Type B pancreatic cell (in vitro differentiated cells): ENCODE data around the gene PSMB7. TPM values are rescaled to one million over a fixed set of nuclear protein-coding genes. Genes with fewer than 3 reads are reported as not detected.

Experiments
- DNase-seq: peaks from one replicate; pipeline ENCODE4 v3.0.0; 2021; ENCODE audit warnings: mixed read lengths; ENCODE audit not compliant: unreplicated experiment; ENCODE audit errors: extremely low spot score
- H3K27ac Mint-ChIP-seq: 2 replicates; pipeline ENCODE4 v1.8.0; 2021; ENCODE audit warnings: mild to moderate bottlenecking, mixed read lengths
- H3K27me3 Mint-ChIP-seq: 2 replicates; pipeline ENCODE4 v1.8.0; 2021; ENCODE audit warnings: mixed read lengths
- H3K36me3 Mint-ChIP-seq: 2 replicates; pipeline ENCODE4 v1.8.0; 2021; ENCODE audit warnings: mixed read lengths
- H3K4me1 Mint-ChIP-seq: one replicate; pipeline ENCODE4 v1.8.0; 2021; ENCODE audit warnings: mixed read lengths; ENCODE audit not compliant: unreplicated experiment
- H3K4me3 Mint-ChIP-seq: 2 replicates; pipeline ENCODE4 v1.8.0; 2021; ENCODE audit warnings: mild to moderate bottlenecking, mixed read lengths
- H3K9me3 Mint-ChIP-seq: 2 replicates; pipeline ENCODE4 v1.8.0; 2021; ENCODE audit warnings: mixed read lengths
- total RNA-seq: library from RNA; stranded (reverse); gene quantifications from 2 replicates; pipeline ENCODE4 v1.2.1, GENCODE V29; 2021; ENCODE audit warnings: low replicate concordance
- TF ChIP-seq, protein P1 (sequence below): fragments of 200-600 bp; sonication (generic); conservative IDR thresholded peaks from 2 replicates; pipeline ENCODE4 v1.5.0; 2021; ENCODE audit warnings: antibody characterized with exemption, mild to moderate bottlenecking

Gene PSMB7
- total RNA-seq, 1 donor from 2014 or later, result 168 TPM

GRCh38 chr9:124349267-124349666 is 66.0 kb downstream of the PSMB7 start:
- Mint-ChIP-seq H3K27me3 (no peaks in the 10 kb centered on the region), H3K36me3 (peaks cover 14% of the 10 kb centered on the region)
- DNase-seq, result no peak

GRCh38 chr9:124348831-124349230 is 66.4 kb downstream of the PSMB7 start:
- no peak for DNase-seq
- H3K27me3 Mint-ChIP-seq, result no peaks in the 10 kb centered on the region
- no peaks in the 10 kb centered on the region for H3K4me1 Mint-ChIP-seq
- TF ChIP-seq, protein P1, sequence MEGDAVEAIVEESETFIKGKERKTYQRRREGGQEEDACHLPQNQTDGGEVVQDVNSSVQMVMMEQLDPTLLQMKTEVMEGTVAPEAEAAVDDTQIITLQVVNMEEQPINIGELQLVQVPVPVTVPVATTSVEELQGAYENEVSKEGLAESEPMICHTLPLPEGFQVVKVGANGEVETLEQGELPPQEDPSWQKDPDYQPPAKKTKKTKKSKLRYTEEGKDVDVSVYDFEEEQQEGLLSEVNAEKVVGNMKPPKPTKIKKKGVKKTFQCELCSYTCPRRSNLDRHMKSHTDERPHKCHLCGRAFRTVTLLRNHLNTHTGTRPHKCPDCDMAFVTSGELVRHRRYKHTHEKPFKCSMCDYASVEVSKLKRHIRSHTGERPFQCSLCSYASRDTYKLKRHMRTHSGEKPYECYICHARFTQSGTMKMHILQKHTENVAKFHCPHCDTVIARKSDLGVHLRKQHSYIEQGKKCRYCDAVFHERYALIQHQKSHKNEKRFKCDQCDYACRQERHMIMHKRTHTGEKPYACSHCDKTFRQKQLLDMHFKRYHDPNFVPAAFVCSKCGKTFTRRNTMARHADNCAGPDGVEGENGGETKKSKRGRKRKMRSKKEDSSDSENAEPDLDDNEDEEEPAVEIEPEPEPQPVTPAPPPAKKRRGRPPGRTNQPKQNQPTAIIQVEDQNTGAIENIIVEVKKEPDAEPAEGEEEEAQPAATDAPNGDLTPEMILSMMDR, result no peak
- peaks cover 12% of the 10 kb centered on the region for H3K36me3 Mint-ChIP-seq
- no peak overlapping the region for H3K27ac Mint-ChIP-seq
- H3K9me3 Mint-ChIP-seq, result no peaks in the 10 kb centered on the region
- H3K4me3 Mint-ChIP-seq, result no peak overlapping the region

More at GRCh38 chr9:124349267-124349666, 66.0 kb downstream of the PSMB7 start:
- H3K27ac Mint-ChIP-seq, result no peak overlapping the region
- no peak overlapping the region for H3K4me3 Mint-ChIP-seq
- no peaks in the 10 kb centered on the region for H3K9me3 Mint-ChIP-seq
- no peaks in the 10 kb centered on the region for H3K4me1 Mint-ChIP-seq
- TF ChIP-seq, protein P1, result no peak

DNA sequence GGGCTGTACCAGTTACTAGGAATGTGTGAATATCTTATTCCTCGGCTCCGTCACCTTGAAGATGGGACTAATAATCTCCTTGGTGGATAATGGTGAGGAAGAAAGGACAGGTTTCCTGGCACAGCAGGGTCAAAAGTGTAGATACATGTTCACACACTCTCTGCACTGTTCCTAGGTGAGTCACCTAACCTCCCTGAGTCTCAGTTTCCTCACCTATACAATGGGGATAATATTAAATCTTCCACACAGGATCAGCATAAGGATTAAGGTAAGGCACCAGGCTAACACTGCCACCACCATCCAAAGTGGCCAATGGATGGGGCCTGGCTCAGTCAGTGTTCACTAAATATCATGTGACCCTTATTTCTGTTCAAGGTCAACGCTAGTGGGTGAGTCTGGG is 66.9 kb downstream of the PSMB7 start:
- H3K27ac Mint-ChIP-seq, result no peak overlapping the region
- no peaks in the 10 kb centered on the region for H3K9me3 Mint-ChIP-seq

DNA sequence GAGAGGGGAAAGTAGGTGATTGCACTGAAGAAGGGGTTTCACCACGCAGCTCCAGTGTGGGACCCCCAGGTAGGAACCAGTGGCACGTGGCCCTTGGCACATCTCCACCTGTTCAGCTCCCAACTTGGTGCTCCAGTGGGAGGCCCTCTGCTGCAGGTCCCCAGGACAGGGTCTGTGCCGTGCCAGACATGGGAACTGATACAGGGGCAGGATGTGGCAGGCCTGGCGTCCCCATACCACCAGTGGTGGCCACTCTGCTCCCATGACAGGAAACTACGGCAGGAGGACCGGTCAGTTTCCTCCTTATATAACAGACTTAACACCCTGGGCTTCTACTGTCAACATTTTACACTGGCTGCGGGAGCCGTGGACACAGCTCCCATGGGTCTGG is 67.3 kb downstream of the PSMB7 start:
- H3K27me3 Mint-ChIP-seq, result no peaks in the 10 kb centered on the region
- TF ChIP-seq, protein P1, result no peak
- no peak overlapping the region for H3K27ac Mint-ChIP-seq

More for the DNA sequence above, 66.9 kb downstream of the PSMB7 start:
- Mint-ChIP-seq H3K36me3 (peaks cover 10% of the 10 kb centered on the region), H3K27me3 (no peaks in the 10 kb centered on the region), H3K4me3 (no peak overlapping the region), H3K4me1 (no peaks in the 10 kb centered on the region)
- DNase-seq, result no peak
- TF ChIP-seq, protein P1, result no peak

DNA sequence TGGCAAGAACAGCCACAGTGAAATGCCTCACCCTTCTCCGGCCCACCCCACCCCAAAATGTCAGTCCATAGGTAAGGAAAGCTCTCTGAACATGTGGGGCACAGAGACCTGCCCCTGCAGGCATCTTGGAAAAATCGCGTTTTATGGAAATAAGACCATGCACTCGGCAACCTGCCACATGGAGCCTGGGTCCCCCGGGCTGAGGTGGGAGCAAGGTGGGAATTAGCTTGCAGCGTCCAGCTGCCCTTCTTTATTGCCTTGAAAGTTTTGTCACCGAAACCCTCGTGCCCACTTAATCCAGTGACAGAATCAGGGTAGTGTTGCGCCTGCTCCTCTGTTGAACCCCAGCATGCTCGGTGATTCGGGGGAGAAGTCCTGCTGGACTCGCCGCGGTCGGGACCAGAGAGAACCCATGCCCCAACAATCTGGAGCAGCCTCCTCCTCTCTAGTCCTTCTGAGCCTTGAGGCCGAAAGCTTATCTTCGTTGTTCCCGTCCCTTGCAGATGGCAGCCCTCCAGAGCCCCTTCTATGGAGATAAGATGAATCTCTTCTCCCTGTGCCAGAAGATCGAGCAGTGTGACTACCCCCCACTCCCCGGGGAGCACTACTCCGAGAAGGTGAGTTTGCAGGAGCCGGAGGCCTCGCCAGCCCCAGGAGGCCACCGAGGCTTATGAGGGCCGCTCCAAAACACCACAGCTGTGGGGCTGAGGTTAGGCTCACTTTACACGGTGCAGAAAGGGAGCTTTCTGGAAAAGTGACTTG is 67.9 kb downstream of the PSMB7 start:
- Mint-ChIP-seq H3K36me3 (peaks cover 5% of the 10 kb centered on the region), H3K9me3 (no peaks in the 10 kb centered on the region), H3K27ac (no peak overlapping the region), H3K27me3 (no peaks in the 10 kb centered on the region), H3K4me3 (no peak overlapping the region), H3K4me1 (no peaks in the 10 kb centered on the region)
- TF ChIP-seq, protein P1, result no peak
- DNase-seq, result no peak

More for the DNA sequence above, 67.3 kb downstream of the PSMB7 start:
- Mint-ChIP-seq H3K36me3 (peaks cover 10% of the 10 kb centered on the region), H3K9me3 (no peaks in the 10 kb centered on the region), H3K4me3 (no peak overlapping the region), H3K4me1 (no peaks in the 10 kb centered on the region)
- no peak for DNase-seq
